Suprapubic skin (tissue), 4 donors: Measurements from ENCODE around the gene YIF1A. TPM values are rescaled to one million over a fixed set of nuclear protein-coding genes. Genes with fewer than 3 reads are reported as not detected.
"Not testable (repeated sequence)": the region's sequence is repeated elsewhere in the genome, so short reads cannot be mapped to it uniquely, and the experiment has no call there.

Experiments
- DNase-seq, 2 donors: peaks; one replicate each; pipeline ENCODE4 v3.0.0-alpha.2; 2019; ENCODE audit warnings: low spot score in 2 of 2
- H3K27ac ChIP-seq: fragments of 200-600 bp; sonication (generic); one replicate; pipeline ENCODE4 v1.5.1; 2019
- H3K27me3 ChIP-seq: fragments of 200-600 bp; sonication (generic); one replicate; pipeline ENCODE4 v1.5.1; 2019
- H3K36me3 ChIP-seq: fragments of 200-600 bp; sonication (generic); one replicate; pipeline ENCODE4 v1.5.1; 2019
- H3K4me1 ChIP-seq: fragments of 200-600 bp; sonication (generic); one replicate; pipeline ENCODE4 v1.5.1; 2019
- H3K4me3 ChIP-seq: fragments of 200-600 bp; sonication (generic); one replicate; pipeline ENCODE4 v1.5.1; 2019; ENCODE audit warnings: mild to moderate bottlenecking
- H3K9me3 ChIP-seq: fragments of 200-600 bp; sonication (generic); one replicate; pipeline ENCODE4 v1.5.1; 2019
- EP300 ChIP-seq: sonication (generic); formaldehyde crosslinking; IDR thresholded peaks from one replicate; pipeline ENCODE4 v1.6.1; 2017; ENCODE audit warnings: antibody characterized with exemption
- POLR2A ChIP-seq, 2 donors: fragments of 450-650 bp; IDR thresholded peaks; one replicate each; pipeline ENCODE4 v1.6.1; 2017; ENCODE audit warnings: antibody characterized with exemption in 2 of 2, mild to moderate bottlenecking in 2 of 2, moderate library complexity in 2 of 2
- POLR2AphosphoS5 ChIP-seq, 3 donors: sonication (generic); formaldehyde crosslinking; IDR thresholded peaks; one replicate each; pipeline ENCODE4 v1.6.1; 2017; ENCODE audit warnings: antibody characterized with exemption in 3 of 3
- WGBS: methylation state at CpG from one replicate; pipeline ENCODE4 v1.1.5; 2018; 5-methylcytosine and 5-hydroxymethylcytosine counted together
- total RNA-seq, 4 donors: library from RNA; depleted of rRNA; stranded (reverse); fragments of >200 nt; gene quantifications; one replicate each; pipeline ENCODE4 v1.1.0, GENCODE V29; 2016
- TF ChIP-seq, protein P1 (sequence below), 2 donors: fragments of 200-600 bp in 1 of 2; fragments of 450-650 bp in 1 of 2; sonication (generic) in 1 of 2; IDR thresholded peaks; one replicate each; pipeline ENCODE4 v1.5.1; 2016 to 2019; ENCODE audit warnings: antibody characterized with exemption in 2 of 2, mild to moderate bottlenecking in 1 of 2, moderate library complexity in 1 of 2

The YIF1A gene
- total RNA-seq, 4 donors from 2014 or later = 21.6 to 61.3 (median 56.1) TPM

DNA sequence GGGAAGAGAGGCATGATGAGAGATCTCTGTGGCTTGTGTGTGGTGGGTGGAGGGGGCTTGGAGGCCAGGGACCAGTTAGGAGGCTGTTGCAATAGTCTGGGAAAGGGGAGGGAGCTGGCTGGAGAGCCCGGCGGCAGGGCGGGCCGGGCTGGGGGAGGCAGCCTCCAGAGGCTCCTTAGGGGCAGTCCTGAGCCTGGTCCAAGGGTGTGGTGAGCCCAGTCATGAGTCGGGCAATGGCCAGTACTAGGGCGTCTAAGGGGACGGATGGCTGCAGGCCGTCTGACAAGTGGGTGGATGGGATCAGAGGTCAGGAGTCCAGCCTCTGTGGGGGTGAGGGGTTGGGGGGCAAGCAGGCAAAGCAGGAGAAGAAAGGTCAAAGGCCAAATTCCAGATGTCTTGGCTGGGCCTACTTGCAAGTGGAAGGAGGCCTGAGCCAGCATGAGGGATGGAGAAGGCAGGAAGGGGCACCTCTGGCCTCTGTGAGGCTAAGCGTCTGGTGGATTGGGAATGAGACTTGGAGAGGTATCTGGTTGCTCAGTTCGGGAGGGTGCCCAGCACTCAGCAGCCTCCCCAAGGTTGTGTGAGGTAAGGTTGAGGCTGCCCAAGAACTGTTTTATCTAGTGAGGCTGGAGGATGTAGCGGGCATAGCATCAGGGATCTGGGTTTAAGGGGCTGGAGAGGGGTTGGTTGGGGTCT is 33.9 kb upstream of the YIF1A start:
- WGBS = 49% methylated on average over 11 of the region's 11 CpGs
- Histone ChIP-seq H3K27ac (peak overlapping the region; percentile 36), H3K4me1 (peaks cover 65% of the 10 kb centered on the region), H3K27me3 (no peaks in the 10 kb centered on the region), H3K4me3 (no peak overlapping the region), H3K9me3 (no peaks in the 10 kb centered on the region), H3K36me3 (no peaks in the 10 kb centered on the region)
- TF ChIP-seq EP300 (no peak), POLR2AphosphoS5 (IDR thresholded peaks at IDR 0.05) (peak in 1 of 3 donors; percentile 8)
- peak; percentile 84 to 88 for DNase-seq

DNA sequence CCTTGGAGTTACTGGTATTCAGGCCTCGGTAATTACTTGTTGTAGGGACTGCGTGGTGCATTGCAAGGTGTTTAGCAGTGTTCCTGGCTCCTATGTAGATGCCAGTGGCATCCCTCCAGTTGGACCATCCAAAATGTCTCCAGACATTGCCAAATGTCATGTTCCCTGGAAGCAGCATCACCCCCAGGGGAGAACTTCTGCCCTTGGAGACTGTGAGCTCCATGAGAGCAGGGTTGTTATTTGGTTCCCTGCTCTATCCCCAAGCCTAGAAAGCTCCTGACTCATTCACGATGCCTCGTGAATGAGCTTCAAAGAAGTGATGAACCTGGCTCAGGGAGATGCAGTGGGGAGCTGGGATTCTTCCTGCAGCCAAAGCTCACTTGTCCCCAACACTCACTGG is 32.7 kb upstream of the YIF1A start:
- DNase-seq = no peak
- Histone ChIP-seq H3K36me3 (no peaks in the 10 kb centered on the region), H3K9me3 (no peaks in the 10 kb centered on the region), H3K27ac (no peak overlapping the region), H3K4me3 (no peak overlapping the region), H3K4me1 (peaks cover 65% of the 10 kb centered on the region), H3K27me3 (no peaks in the 10 kb centered on the region)
- no peak for TF ChIP-seq POLR2AphosphoS5 (IDR thresholded peaks at IDR 0.05)
- no peak for TF ChIP-seq POLR2A (IDR thresholded peaks at IDR 0.05)
- TF ChIP-seq, protein P1, sequence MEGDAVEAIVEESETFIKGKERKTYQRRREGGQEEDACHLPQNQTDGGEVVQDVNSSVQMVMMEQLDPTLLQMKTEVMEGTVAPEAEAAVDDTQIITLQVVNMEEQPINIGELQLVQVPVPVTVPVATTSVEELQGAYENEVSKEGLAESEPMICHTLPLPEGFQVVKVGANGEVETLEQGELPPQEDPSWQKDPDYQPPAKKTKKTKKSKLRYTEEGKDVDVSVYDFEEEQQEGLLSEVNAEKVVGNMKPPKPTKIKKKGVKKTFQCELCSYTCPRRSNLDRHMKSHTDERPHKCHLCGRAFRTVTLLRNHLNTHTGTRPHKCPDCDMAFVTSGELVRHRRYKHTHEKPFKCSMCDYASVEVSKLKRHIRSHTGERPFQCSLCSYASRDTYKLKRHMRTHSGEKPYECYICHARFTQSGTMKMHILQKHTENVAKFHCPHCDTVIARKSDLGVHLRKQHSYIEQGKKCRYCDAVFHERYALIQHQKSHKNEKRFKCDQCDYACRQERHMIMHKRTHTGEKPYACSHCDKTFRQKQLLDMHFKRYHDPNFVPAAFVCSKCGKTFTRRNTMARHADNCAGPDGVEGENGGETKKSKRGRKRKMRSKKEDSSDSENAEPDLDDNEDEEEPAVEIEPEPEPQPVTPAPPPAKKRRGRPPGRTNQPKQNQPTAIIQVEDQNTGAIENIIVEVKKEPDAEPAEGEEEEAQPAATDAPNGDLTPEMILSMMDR (IDR thresholded peaks at IDR 0.05) = no peak
- no peak for TF ChIP-seq EP300
- WGBS = 37% methylated on average over 4 of the region's 4 CpGs

DNA sequence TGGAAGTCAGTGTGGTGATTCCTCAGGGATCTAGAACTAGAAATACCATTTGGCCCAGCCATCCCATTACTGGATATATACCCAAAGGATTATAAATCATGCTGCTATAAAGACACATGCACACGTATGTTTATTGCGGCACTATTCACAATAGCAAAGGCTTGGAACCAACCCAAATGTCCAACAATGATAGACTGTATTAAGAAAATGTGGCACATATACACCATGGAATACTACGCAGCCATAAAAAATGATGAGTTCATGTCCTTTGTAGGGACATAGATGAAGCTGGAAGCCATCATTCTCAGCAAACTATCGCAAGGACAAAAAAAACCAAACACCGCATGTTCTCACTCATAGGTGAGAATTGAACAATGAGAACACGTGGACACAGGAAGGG is 31.8 kb upstream of the YIF1A start:
- peaks cover 65% of the 10 kb centered on the region for H3K4me1 ChIP-seq

DNA sequence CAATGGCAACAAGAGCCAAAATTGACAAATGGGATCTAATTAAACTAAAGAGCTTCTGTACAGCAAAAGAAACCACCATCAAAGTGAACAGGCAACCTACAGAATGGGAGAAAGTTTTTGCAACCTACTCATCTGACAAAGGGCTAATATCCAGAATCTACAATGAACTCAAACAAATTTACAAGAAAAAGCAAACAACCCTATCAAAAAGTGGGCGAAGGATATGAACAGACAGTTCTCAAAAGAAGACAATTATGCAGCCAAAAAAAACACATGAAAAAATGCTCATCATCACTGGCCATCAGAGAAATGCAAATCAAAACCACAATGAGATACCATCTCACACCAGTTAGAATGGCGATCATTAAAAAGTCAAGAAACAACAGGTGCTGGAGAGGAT is 31.3 kb upstream of the YIF1A start:
- WGBS = 94% methylated on average over 2 of the region's 2 CpGs
- H3K4me3 ChIP-seq, H3K9me3 ChIP-seq, H3K27ac ChIP-seq, H3K36me3 ChIP-seq, DNase-seq, H3K27me3 ChIP-seq: not testable (repeated sequence)
- peaks cover 60% of the 10 kb centered on the region for H3K4me1 ChIP-seq

More for the DNA sequence above, 31.8 kb upstream of the YIF1A start:
- H3K36me3 ChIP-seq, H3K27ac ChIP-seq, H3K27me3 ChIP-seq, H3K4me3 ChIP-seq, H3K9me3 ChIP-seq, DNase-seq: not testable (repeated sequence)
- 91% methylated on average over 6 of the region's 6 CpGs for WGBS

DNA sequence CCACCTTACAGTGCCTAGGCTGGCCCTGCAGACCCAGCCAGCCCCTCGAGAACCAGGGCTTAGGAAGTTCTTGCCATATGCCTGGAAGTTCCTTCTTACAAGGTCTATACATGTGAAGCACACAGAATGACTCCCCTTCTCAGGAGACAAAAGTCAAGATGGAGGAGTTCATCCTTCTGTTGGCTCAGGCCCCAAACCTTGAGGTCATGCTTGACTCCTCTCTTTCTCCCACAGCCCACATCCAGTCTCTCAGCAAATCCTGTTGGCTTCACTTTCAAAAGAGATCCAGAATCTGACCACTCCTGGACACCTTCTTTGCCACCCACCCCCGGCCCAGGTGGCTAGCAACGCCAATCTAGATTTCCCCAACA is 29.6 kb upstream of the YIF1A start:
- 67% methylated on average over 3 of the region's 3 CpGs for whole genome bisulfite sequencing
- H3K27ac ChIP-seq = peak overlapping the region; percentile 78
- no peaks in the 10 kb centered on the region for H3K9me3 ChIP-seq
- peaks cover 54% of the 10 kb centered on the region for H3K4me1 ChIP-seq
- no peak for DNase-seq
- TF ChIP-seq POLR2AphosphoS5 (IDR thresholded peaks at IDR 0.05) (no peak), POLR2A (IDR thresholded peaks at IDR 0.05) (no peak), EP300 (no peak)
- TF ChIP-seq, protein P1 (IDR thresholded peaks at IDR 0.05) = no peak
- H3K4me3 ChIP-seq = no peak overlapping the region
- H3K36me3 ChIP-seq = no peaks in the 10 kb centered on the region
- no peaks in the 10 kb centered on the region for H3K27me3 ChIP-seq

DNA sequence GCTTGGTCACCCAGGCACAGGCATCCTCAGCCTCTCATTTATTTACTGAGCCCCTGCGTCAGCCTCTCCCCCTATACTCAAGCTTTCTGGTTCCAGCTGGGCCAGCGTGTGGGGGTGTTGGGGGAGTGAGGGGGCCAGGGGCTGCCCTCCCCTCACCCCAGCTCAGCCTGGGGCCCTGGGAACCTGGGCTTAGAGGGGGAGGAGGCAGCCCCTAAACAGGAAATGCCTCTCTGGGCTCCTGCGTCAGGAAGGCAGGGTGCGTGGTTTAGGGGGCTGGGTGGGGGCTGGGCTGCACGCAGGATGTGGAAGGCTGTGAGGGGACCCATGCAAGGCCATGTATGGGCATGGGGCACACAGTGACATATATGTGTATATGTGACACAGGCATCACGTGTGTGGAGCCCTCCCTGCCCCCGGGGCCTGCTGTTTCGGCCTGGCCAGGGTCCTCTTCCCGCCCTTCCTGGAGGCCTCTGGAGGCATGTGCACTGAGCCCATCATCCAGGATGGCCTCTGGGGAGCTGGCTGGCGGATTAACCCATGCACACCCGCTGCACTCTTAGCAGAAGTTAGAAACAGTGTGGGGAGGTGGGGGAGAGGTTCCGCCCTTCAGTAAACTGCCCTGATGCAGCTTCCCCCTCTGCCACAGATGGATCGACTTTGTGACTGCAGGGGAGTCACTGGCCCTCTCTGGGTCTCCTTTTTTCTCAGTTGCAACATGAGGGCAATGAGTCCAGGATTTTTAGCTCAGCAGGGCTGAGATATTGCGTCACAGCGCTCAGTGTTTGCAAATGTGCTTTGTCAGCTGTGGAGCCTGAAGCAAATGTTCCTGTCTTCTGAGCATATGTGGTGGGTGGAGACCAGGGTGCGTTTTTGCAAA is 29.0 kb upstream of the YIF1A start:
- peak; percentile 90 for DNase-seq
- Histone ChIP-seq H3K36me3 (no peaks in the 10 kb centered on the region), H3K27me3 (no peaks in the 10 kb centered on the region), H3K27ac (peak overlapping the region; percentile 78), H3K9me3 (no peaks in the 10 kb centered on the region), H3K4me3 (peak overlapping the region; percentile 53), H3K4me1 (peaks cover 61% of the 10 kb centered on the region)
- 24% methylated on average over 14 of the region's 16 CpGs for WGBS
- TF ChIP-seq POLR2AphosphoS5 (IDR thresholded peaks at IDR 0.05) (peak in 2 of 3 donors; percentile 78 to 86), POLR2A (IDR thresholded peaks at IDR 0.05) (no peak), EP300 (no peak)
- TF ChIP-seq, protein P1 (IDR thresholded peaks at IDR 0.05) = no peak
